ENCODE data around the gene MT1H. TPM values are rescaled to one million over a fixed set of nuclear protein-coding genes. Genes with fewer than 3 reads are reported as not detected.

MT1H gene
- total RNA-seq, 2 donors from 2014 or later: 3.3 to 80.9 TPM

DNA sequence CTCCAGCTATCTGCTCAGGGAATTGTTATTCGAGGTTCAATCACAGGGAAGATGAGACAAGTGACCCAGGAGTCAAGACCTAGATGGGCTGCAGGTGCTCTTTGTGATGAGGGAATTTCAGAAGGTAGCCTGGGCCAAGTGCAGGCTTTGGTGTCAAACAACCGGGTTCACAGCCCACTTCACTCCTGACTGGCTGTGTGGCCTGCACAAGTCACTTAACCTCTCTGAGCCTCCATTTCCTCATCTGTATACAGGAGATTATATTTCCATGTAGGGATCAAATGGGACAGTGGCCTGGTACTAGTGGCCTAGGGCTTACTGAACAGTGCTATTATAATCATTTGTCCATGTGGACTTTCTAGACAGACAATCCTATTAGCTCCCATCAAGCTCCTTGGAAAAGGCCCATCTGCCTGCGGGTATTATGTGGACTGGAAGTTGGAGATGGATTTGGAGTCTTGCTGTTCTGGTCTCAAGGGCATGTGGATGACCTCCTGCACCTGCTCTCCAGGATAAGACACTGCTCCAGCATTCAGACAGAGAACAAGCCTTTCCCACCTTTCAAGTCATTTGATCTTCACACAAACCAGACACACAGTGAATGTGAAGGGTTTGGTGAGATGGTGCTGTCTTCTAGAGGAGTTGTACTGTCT lies 9.6 kb downstream of the MT1H start:
- intact Hi-C loops (cut with DNase I, micrococcal nuclease): no loop called here
- ATAC-seq: no peak
- DNase-seq: no peak

GRCh38 chr16:56679818-56680217 lies 10.2 kb downstream of the MT1H start:
- DNase-seq (no peak), ATAC-seq (no peak)
- intact Hi-C loops (cut with DNase I, micrococcal nuclease): no loop called here

DNA sequence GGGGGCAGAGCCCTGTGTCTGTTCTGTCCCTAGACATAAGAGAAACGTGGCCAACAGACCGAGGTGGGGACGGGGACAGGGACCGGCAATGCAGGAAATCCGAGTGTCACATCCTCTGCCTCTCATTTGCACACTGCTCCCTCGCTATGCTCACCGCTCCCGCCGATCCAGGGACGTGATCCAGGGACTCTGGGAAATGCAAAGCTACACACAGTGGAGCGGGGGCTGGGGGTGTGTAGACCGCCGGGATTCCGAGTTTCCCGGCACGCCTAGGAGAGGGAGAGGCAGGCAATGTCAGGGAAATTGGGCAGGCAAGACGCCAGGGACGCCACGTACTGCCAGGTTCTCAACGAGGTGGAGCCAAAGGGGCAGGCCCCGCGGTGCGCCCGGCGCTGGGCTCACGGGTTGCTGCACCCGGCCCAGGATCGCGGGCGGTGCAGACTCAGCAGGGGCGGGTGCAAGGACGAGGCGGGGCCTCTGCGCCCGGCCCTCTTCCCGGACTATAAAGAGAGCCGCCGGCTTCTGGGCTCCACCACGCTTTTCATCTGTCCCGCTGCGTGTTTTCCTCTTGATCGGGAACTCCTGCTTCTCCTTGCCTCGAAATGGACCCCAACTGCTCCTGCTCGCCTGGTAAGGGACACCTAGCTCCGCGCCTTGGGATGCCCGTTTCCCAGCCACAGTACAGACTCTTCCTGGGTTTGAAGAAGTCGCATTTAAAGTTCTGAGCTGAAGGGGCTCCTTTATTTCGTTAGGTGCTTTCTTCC lies 12.5 kb downstream of the MT1H start, which contains the start of gene MT1X:
Gene MT1X, plus strand, starts transcription at position 532 of the 764 bp plus-strand sequence. Its CDS starts 71 bp downstream, at position 603.
- ATAC-seq (peak; percentile 99), DNase-seq (peak; percentile 94)
- intact Hi-C loops (cut with DNase I, micrococcal nuclease): no loop called here

GRCh38 chr16:56682703-56683397 lies 13.2 kb downstream of the MT1H start:
- ATAC-seq (peak; percentile 19), DNase-seq (peak; percentile 30 to 32)
- intact Hi-C loops (cut with DNase I, micrococcal nuclease): no loop called here

GRCh38 chr16:56683424-56684172 lies 14.0 kb downstream of the MT1H start:
- intact Hi-C loops (cut with DNase I, micrococcal nuclease): no loop called here

GRCh38 chr16:56684256-56684925 lies 14.8 kb downstream of the MT1H start:
- intact Hi-C loops (cut with DNase I, micrococcal nuclease): no loop called here
- ATAC-seq (no peak), DNase-seq (no peak)

More at GRCh38 chr16:56683424-56684172, 14.0 kb downstream of the MT1H start:
- DNase-seq (no peak), ATAC-seq (no peak)

DNA sequence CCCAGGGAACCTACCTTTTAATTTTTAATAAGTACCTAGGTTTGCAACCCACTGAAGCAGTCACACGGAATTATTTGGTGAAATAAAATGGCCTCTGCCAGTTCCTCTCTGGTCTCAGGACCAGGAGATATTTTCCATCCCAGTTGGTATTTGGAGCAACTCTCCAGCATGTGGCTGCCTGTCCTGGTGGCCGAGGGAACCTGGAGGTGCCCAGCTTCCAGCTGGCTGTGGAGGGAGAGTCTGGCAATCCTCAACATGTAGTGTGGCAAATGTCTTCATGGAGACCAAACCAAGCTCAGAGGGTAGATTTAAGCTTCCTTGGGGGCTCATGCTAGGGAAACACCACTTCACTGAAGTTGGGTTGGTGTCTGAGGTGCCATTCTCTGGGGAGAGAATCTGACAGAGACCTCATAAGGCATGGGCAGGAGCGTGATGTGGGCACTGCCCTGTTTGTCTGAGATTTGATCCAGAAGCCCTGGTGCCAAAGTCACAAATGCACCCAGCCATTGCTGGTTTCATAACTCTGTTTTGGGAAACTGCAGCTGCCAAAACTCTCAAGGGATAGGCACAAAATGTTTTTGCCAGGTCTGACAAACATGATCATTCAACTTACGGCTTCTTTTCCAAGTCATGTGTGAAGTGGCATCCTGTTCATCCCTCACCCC lies 15.4 kb downstream of the MT1H start:
- DNase-seq (no peak), ATAC-seq (no peak)
- intact Hi-C loops (cut with DNase I, micrococcal nuclease): no loop called here

DNA sequence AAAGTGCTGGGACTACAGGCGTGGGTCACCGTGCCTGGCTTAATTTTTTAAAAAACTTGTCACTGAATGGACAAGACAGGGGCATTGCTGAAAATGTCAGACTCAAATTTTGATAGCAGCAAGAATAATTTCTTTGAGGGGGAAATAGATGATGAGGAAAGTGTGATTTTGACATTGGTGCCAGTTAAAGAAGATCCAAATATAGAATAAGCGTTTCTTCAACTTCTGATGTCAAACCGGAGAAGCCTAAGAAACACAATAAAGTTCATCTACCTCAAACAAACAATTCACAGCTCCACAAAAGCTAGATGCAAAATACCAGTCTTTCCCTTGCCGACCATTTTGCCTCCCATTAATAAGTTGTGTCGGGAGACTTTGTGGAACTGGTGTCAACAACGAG lies 17.1 kb downstream of the MT1H start:
- intact Hi-C loops (cut with DNase I, micrococcal nuclease): no loop called here
- no peak for DNase-seq
- no peak for ATAC-seq

- intact Hi-C loops (cut with DNase I, micrococcal nuclease): no loop called here
- no peak for ATAC-seq
These were observed 19.1 kb downstream of the MT1H start for GRCh38 chr16:56688762-56689161.

GRCh38 chr16:56689171-56689570 lies 19.6 kb downstream of the MT1H start:
- DNase-seq: no peak

More at GRCh38 chr16:56688762-56689161, 19.1 kb downstream of the MT1H start:
- DNase-seq: no peak

GRCh38 chr16:56690420-56691122 lies 21.0 kb downstream of the MT1H start:
- intact Hi-C loops (cut with DNase I, micrococcal nuclease): loop anchor here in 1 of 2 donors (5.0 kb wide), 1 partner anchor 178 kb away; no protein-coding TSS in a partner anchor
- no peak for DNase-seq
- no peak for ATAC-seq

More at GRCh38 chr16:56689171-56689570, 19.6 kb downstream of the MT1H start:
- intact Hi-C loops (cut with DNase I, micrococcal nuclease): no loop called here
- no peak for ATAC-seq

DNA sequence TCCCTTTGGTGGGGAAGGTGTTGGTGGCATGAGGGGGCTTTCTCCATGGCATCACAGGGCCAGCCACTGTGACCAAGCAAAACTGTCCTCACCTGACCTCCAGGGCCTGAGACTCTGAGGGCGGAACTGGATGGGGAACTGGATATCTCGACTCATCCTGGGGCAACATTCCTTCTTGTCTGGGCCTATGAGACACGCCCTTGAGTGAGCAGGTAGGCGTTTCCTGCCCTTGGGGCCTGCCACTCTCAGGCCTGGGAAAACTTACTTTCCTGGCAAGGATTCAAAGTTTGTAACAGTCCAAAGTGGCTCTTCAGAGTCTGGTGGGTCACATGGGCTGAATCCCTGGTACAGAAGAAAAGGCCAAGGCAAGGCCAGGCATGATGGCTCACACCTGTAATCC lies 22.3 kb downstream of the MT1H start:
- ATAC-seq: peak; percentile 99

GRCh38 chr16:56695246-56695645 lies 25.6 kb downstream of the MT1H start:
- intact Hi-C loops (cut with DNase I, micrococcal nuclease): no loop called here
- DNase-seq: no peak
- ATAC-seq: no peak

More for the DNA sequence above, 22.3 kb downstream of the MT1H start:
- intact Hi-C loops (cut with DNase I, micrococcal nuclease): loop anchor here in 1 of 2 donors (5.0 kb wide), 1 partner anchor 180 kb away; no protein-coding TSS in a partner anchor
- peak; percentile 39 to 69 for DNase-seq

GRCh38 chr16:56697456-56698155 lies 28.0 kb downstream of the MT1H start:
- intact Hi-C loops (cut with DNase I, micrococcal nuclease): no loop called here
- DNase-seq (no peak), ATAC-seq (no peak)

DNA sequence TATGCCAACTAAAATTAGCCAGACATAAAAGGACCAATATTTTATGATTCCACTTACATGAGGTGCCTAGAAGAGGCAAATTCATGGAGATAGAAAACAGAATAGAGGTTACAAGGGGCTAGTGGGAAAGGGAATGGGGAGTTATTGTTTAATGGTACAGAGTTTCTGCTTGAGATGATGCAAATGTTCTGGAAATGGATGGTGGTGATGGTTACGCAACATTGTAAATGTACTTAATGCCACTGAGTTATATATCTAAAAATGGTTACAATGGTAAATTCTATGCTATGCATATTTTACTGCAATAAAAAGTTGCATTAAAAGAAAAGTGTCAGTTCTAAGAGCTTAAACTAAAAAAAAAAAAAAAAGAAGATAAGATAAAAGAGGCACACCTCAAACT lies 30.6 kb downstream of the MT1H start:
- no peak for ATAC-seq
- DNase-seq: no peak
- intact Hi-C loops (cut with DNase I, micrococcal nuclease): no loop called here

GRCh38 chr16:56700631-56701030 lies 31.0 kb downstream of the MT1H start:
- ATAC-seq: no peak
- intact Hi-C loops (cut with DNase I, micrococcal nuclease): no loop called here
- DNase-seq: no peak

DNA sequence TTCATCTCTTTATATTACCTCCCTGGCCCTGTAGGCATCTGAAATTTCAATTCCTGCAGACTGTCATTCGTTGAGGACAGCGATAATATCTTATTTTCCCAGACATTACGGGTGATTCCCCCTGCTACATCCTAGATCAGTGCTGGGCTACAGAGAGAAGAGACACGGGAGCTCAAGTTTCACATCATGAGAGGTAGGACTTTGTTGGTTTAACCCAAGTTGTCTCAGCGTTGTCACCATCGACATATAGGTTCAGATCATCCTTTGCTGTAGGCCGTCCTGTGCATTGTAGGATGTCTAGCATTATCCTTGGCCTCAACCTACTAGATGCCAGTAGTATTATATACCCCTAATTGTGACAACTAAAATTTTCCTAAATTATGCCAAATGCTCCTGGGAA lies 31.9 kb downstream of the MT1H start:
- intact Hi-C loops (cut with DNase I, micrococcal nuclease): no loop called here
- no peak for ATAC-seq
- DNase-seq: no peak
